Fibroblast of lung (primary cell): ENCODE measurements around the gene ATG13. TPM values are rescaled to one million over a fixed set of nuclear protein-coding genes. Genes with fewer than 3 reads are reported as not detected.
A peak's percentile ranks its signal among the peaks of the same experiment; 100 is the strongest.

Experiments used
- DNase-seq, 2 donors: peaks; one replicate each; pipeline versions ENCODE4 v3.0.0 to v3.0.0-alpha.2; 2010; ENCODE audit warnings: low read depth in 2 of 2
- H2AFZ ChIP-seq: 2 replicates; pipeline ENCODE4 v1.5.1; 2012; ENCODE audit warnings: low read length, control low read depth, inconsistent platforms
- H3K27ac ChIP-seq: 2 replicates; pipeline ENCODE4 v1.5.1; 2011; ENCODE audit warnings: low read length, control low read depth; ENCODE audit not compliant: insufficient read depth
- H3K27me3 ChIP-seq: 2 replicates; pipeline ENCODE4 v1.5.1; 2011; ENCODE audit warnings: mild to moderate bottlenecking, low read length; ENCODE audit not compliant: control insufficient read depth, insufficient read depth
- H3K36me3 ChIP-seq: 2 replicates; pipeline ENCODE4 v1.5.1; 2011; ENCODE audit warnings: low read length; ENCODE audit not compliant: control insufficient read depth, insufficient read depth
- H3K4me1 ChIP-seq: 2 replicates; pipeline ENCODE4 v1.5.1; 2011; ENCODE audit warnings: low read length; ENCODE audit not compliant: control insufficient read depth, insufficient read depth; ENCODE audit errors: extremely low read depth
- H3K4me2 ChIP-seq: 2 replicates; pipeline ENCODE4 v1.5.1; 2011; ENCODE audit warnings: low read length, control low read depth; ENCODE audit not compliant: insufficient read depth; ENCODE audit errors: extremely low read depth
- H3K4me3 ChIP-seq, 4 experiments: fragments of 200-600 bp in 1 of 4; sonication (generic) in 1 of 4; replicated peaks in 1 of 4; 2 replicates each; pipeline ENCODE4 v1.5.1; 2011 to 2016; ENCODE audit warnings: low read length in 4 of 4, low read depth in 3 of 4, mild to moderate bottlenecking in 3 of 4, control low read depth in 2 of 4, inconsistent platforms in 1 of 4, mixed read lengths in 1 of 4; ENCODE audit not compliant: insufficient read depth in 1 of 4; ENCODE audit errors: control extremely low read depth in 1 of 4
- H3K79me2 ChIP-seq: 2 replicates; pipeline ENCODE4 v1.5.1; 2012; ENCODE audit warnings: mild to moderate bottlenecking, low read length, inconsistent platforms; ENCODE audit not compliant: control insufficient read depth, insufficient read depth
- H3K9ac ChIP-seq: 2 replicates; pipeline ENCODE4 v1.5.1; 2011; ENCODE audit warnings: mild to moderate bottlenecking, low read length, control low read depth; ENCODE audit not compliant: insufficient read depth
- H3K9me3 ChIP-seq: 2 replicates; pipeline ENCODE4 v1.5.1; 2012; ENCODE audit warnings: low read depth, low read length; ENCODE audit not compliant: control insufficient read depth, insufficient read depth
- H4K20me1 ChIP-seq: 2 replicates; pipeline ENCODE4 v1.5.1; 2011; ENCODE audit warnings: low read length; ENCODE audit not compliant: control insufficient read depth, insufficient read depth; ENCODE audit errors: extremely low read depth
- CTCF ChIP-seq, 2 donors: IDR thresholded peaks in 1 of 2; conservative IDR thresholded peaks in 1 of 2; 1 replicate in 1 of 2; 2 replicates in 1 of 2; pipeline ENCODE4 v1.5.1; 2011 to 2012; ENCODE audit warnings: low read length in 2 of 2, control low read depth in 1 of 2, inconsistent platforms in 1 of 2, low read depth in 1 of 2, mild to moderate bottlenecking in 1 of 2
- EZH2 ChIP-seq: IDR thresholded peaks from 2 replicates; pipeline ENCODE4 v1.5.1; 2012; ENCODE audit warnings: low read length, control low read depth, mild to moderate bottlenecking; ENCODE audit errors: missing control alignments
- polyA minus RNA-seq: library from RNA; depleted of rRNA, polyadenylated mRNA; stranded (reverse); fragments of >200 nt; gene quantifications from 2 replicates; pipeline ENCODE4 v1.2.3, GENCODE V29; 2011; ENCODE audit warnings: low replicate concordance
- polyA plus RNA-seq, 2 donors: library from polyadenylated mRNA; depleted of rRNA in 1 of 2; stranded (reverse) in 1 of 2; unstranded in 1 of 2; fragments of >200 nt; gene quantifications; 2 replicates each; pipeline ENCODE4 v1.2.1, GENCODE V29; 2011 to 2012; ENCODE audit warnings: missing spikeins in 1 of 2
- total RNA-seq: library from RNA; depleted of rRNA; stranded (reverse); fragments of >200 nt; gene quantifications from 2 replicates; pipeline ENCODE4 v1.2.1, GENCODE V29; 2014

ATG13 gene
- 50.3 and 67.4 TPM in 2 replicates for total RNA-seq
- 42.0 and 44.9 TPM in 2 replicates for polyA plus RNA-seq
- polyA plus RNA-seq (2012), result 41.4 and 43.9 TPM in 2 replicates
- 219 and 268 TPM in 2 replicates for polyA minus RNA-seq

- H3K79me2 ChIP-seq, result peaks cover 17% of the 10 kb centered on the region
- TF ChIP-seq EZH2 (no peak), CTCF (conservative IDR thresholded peaks at IDR 0.05 in 1 of 2, IDR thresholded peaks at IDR 0.05 in 1 of 2; ENCODE audit: low read depth in 1 of 2, low read length in 2 of 2) (peak; percentile 82 to 83)
Observed at GRCh38 chr11:46617134-46617971, at the start of gene ATG13, which contains the start of gene HARBI1. Gene ATG13, plus strand, starts transcription at chr11:46617553. Its CDS starts 26,739 bp downstream, at chr11:46644292. Gene HARBI1, minus strand, starts transcription at chr11:46617227. Its CDS starts 990 bp downstream, at chr11:46616237.

GRCh38 chr11:46570790-46571398, 46.5 kb upstream of the ATG13 start:
- Histone ChIP-seq H3K79me2 (peaks cover 19% of the 10 kb centered on the region), H2AFZ (no peak overlapping the region)
- TF ChIP-seq CTCF (conservative IDR thresholded peaks at IDR 0.05 in 1 of 2, IDR thresholded peaks at IDR 0.05 in 1 of 2; ENCODE audit: low read depth in 1 of 2, low read length in 2 of 2), result no peak
- no peak for TF ChIP-seq EZH2

More at GRCh38 chr11:46617134-46617971, at the start of gene ATG13, which contains the start of gene HARBI1:
- H3K27ac ChIP-seq, result peak within 1 kb of the TSS; percentile 99
- peak within 1 kb of the TSS; percentile 97 for H3K4me2 ChIP-seq
- no peaks in the 10 kb centered on the region for H3K27me3 ChIP-seq
- no peaks in the 10 kb centered on the region for H3K4me1 ChIP-seq
- no peaks in the 10 kb centered on the region for H4K20me1 ChIP-seq
- peak within 1 kb of the TSS; percentile 78 for H2AFZ ChIP-seq
- H3K9ac ChIP-seq, result peak within 1 kb of the TSS; percentile 98
- H3K9me3 ChIP-seq, result no peaks in the 10 kb centered on the region
- DNase-seq, result peak; percentile 89 to 91
- peak within 1 kb of the TSS; percentile 83 to 100 (median 94) for H3K4me3 ChIP-seq
- peaks cover 4% of the 10 kb centered on the region for H3K36me3 ChIP-seq

GRCh38 chr11:46574656-46575055, 42.7 kb upstream of the ATG13 start:
- no peaks in the 10 kb centered on the region for H3K4me1 ChIP-seq
- H3K4me3 ChIP-seq, result no peak overlapping the region
- no peak overlapping the region for H3K4me2 ChIP-seq
- no peak for DNase-seq
- no peak for TF ChIP-seq EZH2
- no peak for TF ChIP-seq CTCF (conservative IDR thresholded peaks at IDR 0.05 in 1 of 2, IDR thresholded peaks at IDR 0.05 in 1 of 2; ENCODE audit: low read depth in 1 of 2, low read length in 2 of 2)
- peaks cover 4% of the 10 kb centered on the region for H4K20me1 ChIP-seq
- H3K27me3 ChIP-seq, result no peaks in the 10 kb centered on the region
- H3K27ac ChIP-seq, result no peak overlapping the region
- peaks cover 28% of the 10 kb centered on the region for H3K79me2 ChIP-seq
- H2AFZ ChIP-seq, result no peak overlapping the region
- no peaks in the 10 kb centered on the region for H3K9me3 ChIP-seq
- no peaks in the 10 kb centered on the region for H3K36me3 ChIP-seq
- no peak overlapping the region for H3K9ac ChIP-seq

More at GRCh38 chr11:46570790-46571398, 46.5 kb upstream of the ATG13 start:
- Histone ChIP-seq H3K4me2 (no peak overlapping the region), H3K9ac (no peak overlapping the region), H3K4me3 (no peak overlapping the region), H4K20me1 (peaks cover under 1% of the 10 kb centered on the region), H3K36me3 (no peaks in the 10 kb centered on the region), H3K4me1 (no peaks in the 10 kb centered on the region), H3K9me3 (no peaks in the 10 kb centered on the region), H3K27ac (no peak overlapping the region), H3K27me3 (no peaks in the 10 kb centered on the region)
- no peak for DNase-seq
